Brain microvascular endothelial cell (primary cell): ENCODE measurements around the gene PIAS4.

ENCODE experiments used
- DNase-seq: peaks from one replicate; pipeline ENCODE4 v3.0.0-alpha.2; 2020
- H3K27ac ChIP-seq: fragments of 250-450 bp; sonication (Bioruptor Pico); 2 replicates; pipeline ENCODE4 v1.5.1; 2020; ENCODE audit warnings: mild to moderate bottlenecking, moderate library complexity
- H3K27me3 ChIP-seq: fragments of 250-450 bp; sonication (Bioruptor Pico); replicated peaks from 2 replicates; pipeline ENCODE4 v1.5.1; 2020; ENCODE audit warnings: mild to moderate bottlenecking
- H3K36me3 ChIP-seq: fragments of 250-450 bp; sonication (Bioruptor Pico); replicated peaks from 2 replicates; pipeline ENCODE4 v1.5.1; 2020; ENCODE audit warnings: mild to moderate bottlenecking
- H3K4me3 ChIP-seq: 2 replicates; pipeline ENCODE4 v1.5.1; 2011; ENCODE audit warnings: low read depth, mild to moderate bottlenecking, control low read depth, low read length, moderate library complexity
- in situ Hi-C: cut with HindIII; loops from 2 replicates; pipeline ENCODE4 v1.10.0; 2017; ENCODE audit warnings: low sequenced_read_pairs, low pct_ligation_motif_present
- TF ChIP-seq, protein P1 (sequence below): IDR thresholded peaks from 2 replicates; pipeline ENCODE4 v1.5.1; 2011; ENCODE audit warnings: low read depth, mild to moderate bottlenecking, moderate library complexity, low read length, control low read depth, inconsistent platforms; ENCODE audit errors: missing control alignments

Gene PIAS4

DNA sequence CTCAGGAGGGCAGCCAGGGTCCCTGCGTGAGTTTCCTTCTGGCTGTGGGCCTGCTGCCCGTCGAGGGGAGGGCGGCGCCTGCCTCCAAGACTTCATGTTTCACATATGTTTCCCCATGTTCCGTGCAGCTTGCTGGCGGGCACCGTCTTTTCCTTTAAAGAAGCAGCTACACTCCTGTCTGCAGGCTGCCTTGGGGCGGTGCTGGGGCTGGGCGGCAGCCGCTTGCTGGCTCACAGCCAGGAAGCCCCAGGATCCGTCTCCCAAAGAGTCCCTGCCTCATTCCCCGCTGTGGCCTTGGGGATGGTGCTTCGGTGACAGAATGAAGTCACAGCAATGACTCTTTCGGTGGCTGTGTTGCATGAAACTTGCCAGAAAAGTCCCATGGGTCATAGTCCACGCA is 24.9 kb downstream of the PIAS4 start:
- no peak overlapping the region for H3K27ac ChIP-seq
- no peaks in the 10 kb centered on the region for H3K27me3 ChIP-seq
- TF ChIP-seq, protein P1, sequence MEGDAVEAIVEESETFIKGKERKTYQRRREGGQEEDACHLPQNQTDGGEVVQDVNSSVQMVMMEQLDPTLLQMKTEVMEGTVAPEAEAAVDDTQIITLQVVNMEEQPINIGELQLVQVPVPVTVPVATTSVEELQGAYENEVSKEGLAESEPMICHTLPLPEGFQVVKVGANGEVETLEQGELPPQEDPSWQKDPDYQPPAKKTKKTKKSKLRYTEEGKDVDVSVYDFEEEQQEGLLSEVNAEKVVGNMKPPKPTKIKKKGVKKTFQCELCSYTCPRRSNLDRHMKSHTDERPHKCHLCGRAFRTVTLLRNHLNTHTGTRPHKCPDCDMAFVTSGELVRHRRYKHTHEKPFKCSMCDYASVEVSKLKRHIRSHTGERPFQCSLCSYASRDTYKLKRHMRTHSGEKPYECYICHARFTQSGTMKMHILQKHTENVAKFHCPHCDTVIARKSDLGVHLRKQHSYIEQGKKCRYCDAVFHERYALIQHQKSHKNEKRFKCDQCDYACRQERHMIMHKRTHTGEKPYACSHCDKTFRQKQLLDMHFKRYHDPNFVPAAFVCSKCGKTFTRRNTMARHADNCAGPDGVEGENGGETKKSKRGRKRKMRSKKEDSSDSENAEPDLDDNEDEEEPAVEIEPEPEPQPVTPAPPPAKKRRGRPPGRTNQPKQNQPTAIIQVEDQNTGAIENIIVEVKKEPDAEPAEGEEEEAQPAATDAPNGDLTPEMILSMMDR, result no peak
- no peak for DNase-seq
- in situ Hi-C loops, result no loop called here
- H3K4me3 ChIP-seq, result no peak overlapping the region
- peaks cover 35% of the 10 kb centered on the region for H3K36me3 ChIP-seq

DNA sequence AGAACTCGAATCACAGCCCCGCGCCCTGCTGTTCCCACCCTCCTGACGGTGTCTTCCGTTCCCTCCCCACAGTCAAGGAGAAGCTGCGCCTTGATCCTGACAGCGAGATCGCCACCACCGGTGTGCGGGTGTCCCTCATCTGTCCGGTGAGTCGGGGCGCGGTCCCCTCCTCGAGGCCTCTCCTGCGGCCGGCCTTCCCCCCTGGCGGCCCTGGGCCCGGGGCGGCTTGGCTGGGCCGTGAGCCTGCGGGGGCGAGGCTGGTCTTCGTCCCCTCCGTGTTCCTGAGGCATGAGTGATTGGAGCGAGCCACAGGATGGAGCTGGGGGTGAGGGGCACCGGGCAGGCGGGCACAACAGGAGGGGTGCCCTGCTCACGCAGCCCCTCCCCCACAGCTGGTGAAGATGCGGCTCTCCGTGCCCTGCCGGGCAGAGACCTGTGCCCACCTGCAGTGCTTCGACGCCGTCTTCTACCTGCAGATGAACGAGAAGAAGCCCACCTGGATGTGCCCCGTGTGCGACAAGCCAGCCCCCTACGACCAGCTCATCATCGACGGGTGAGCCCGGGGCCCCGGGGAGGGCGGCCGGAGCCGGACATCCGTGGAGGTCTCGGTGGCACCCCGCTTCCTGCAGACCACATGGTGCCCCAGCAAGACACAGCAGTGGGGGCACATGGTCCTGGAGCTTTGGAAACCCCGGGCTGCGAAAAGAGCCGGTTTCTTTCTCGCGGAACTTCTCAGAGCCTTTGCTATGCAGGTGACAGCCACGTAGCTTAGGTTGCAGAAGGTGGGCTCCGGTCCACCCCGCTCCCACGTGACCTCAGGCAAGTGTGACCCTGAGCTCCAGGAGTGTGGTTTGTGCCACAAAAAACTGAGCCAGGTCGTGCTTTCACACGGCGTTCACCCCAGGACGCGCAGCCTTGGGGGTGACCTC is 25.8 kb downstream of the PIAS4 start:
- TF ChIP-seq, protein P1, result no peak
- Histone ChIP-seq H3K27ac (no peak overlapping the region), H3K4me3 (no peak overlapping the region), H3K27me3 (no peaks in the 10 kb centered on the region), H3K36me3 (peaks cover 39% of the 10 kb centered on the region)
- in situ Hi-C loops, result no loop called here
- DNase-seq, result no peak

DNA sequence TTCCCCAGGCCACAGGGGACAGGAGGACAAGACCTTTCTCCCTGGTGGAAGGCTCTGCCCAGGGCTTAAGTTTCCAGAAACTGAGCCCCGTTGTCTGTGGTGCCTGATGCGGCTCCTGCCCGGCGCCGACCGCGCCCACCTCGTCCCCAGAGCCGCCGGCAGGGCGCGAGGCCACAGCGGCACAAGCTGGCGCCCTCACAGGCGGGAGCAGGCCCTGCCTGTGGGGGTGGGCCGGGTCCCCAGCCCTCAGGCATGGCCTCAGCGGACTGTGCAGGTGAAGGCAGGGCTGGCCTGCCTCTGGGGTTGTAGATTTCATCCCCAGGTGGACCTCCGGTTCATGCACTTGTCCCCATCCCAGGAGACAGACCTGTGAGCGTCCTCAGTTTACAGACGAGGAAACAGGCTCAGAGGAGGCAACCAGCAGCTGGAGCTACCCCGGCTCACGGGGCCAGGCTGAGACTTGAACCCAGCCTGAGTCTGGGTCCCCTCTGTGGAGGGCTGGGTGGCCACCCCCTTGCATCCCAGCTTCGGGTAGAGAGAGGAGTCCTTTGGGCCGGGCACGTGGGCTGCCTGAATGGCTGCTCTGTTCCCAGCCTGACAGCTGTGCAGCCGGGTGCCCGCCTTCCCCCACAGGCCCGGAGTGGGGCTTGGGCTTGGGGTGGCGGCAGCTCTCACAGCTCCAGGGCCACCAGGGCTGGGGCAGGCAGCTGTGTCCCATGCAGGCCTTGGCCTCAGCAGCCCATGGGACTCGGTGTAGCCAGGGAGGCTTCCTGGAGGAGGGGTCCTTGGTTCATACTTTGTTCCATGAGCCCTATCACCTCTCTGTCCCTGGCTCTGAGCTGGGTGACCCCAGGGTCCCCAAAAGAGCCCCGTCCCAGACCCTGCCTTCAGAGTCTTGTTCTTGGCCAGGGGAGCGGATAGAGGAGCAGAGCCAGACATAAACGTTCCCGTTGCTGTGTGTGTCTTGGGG is 26.8 kb downstream of the PIAS4 start:
- TF ChIP-seq, protein P1, result no peak
- Histone ChIP-seq H3K27me3 (no peaks in the 10 kb centered on the region), H3K4me3 (no peak overlapping the region), H3K36me3 (peaks cover 33% of the 10 kb centered on the region), H3K27ac (no peak overlapping the region)
- DNase-seq, result no peak
- in situ Hi-C loops, result no loop called here

DNA sequence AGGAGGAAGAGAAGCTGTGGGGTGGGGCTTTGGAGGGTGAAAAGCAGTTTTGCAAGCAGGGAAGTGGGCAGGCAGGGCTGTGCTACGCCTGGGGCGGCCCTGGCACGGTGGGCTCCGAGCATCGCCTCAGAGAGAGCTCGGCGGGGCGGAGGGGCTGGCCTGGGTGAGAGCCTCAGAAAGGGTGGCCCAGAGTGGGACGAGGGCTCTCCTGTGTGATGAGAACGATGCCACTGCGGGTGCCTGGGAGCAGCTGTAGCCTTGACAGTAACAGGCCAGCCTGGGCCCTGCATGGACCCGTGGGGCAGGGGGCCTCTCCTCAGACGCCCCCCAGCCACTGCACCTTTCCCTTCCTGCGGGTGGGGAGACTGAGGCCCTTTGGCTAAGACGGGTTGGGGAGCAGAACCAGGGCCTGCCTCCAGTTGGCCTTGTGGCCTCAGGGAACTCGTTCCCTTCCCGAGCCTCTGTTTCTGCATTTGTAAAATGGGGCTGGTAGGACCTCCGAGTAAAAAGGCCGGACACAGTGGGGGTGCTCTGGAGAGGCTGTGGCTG is 27.6 kb downstream of the PIAS4 start:
- Histone ChIP-seq H3K4me3 (no peak overlapping the region), H3K27ac (no peak overlapping the region), H3K36me3 (peaks cover 31% of the 10 kb centered on the region), H3K27me3 (no peaks in the 10 kb centered on the region)
- in situ Hi-C loops, result no loop called here
- no peak for DNase-seq
- TF ChIP-seq, protein P1, result no peak

DNA sequence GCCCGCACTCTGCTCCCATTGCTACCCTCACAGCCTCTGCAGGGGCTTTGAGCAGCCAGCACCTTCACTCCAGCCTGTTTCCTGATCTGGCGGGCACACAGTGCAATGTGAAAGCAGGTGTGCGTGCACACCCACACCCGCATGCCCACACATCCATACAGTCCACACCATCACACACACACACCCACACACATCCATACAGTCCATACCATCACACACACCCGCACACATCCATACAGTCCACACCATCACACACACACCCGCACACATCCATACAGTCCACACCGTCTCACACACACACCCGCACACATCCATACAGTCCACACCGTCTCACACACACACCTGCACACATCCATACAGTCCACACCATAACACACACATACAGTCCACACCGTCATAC is 28.0 kb downstream of the PIAS4 start:
- H3K27me3 ChIP-seq, result no peaks in the 10 kb centered on the region
- in situ Hi-C loops, result no loop called here
- peaks cover 34% of the 10 kb centered on the region for H3K36me3 ChIP-seq
- no peak for DNase-seq
- no peak overlapping the region for H3K4me3 ChIP-seq
- TF ChIP-seq, protein P1, result no peak
- H3K27ac ChIP-seq, result no peak overlapping the region
